Vagina (tissue), 2 donors: ENCODE data around the gene TMEM40.

ENCODE experiments used
- CTCF ChIP-seq, 3 experiments: fragments of 450-650 bp in 2 of 3; fragments of 200-600 bp in 1 of 3; sonication (generic) in 1 of 3; IDR thresholded peaks; one replicate each; pipeline ENCODE4 v1.5.1; 2017 to 2019; ENCODE audit warnings: antibody characterized with exemption in 3 of 3, mild to moderate bottlenecking in 2 of 3, moderate library complexity in 2 of 3
- POLR2A ChIP-seq, 2 donors: fragments of 450-650 bp; IDR thresholded peaks; one replicate each; pipeline ENCODE4 v1.6.1; 2017; ENCODE audit warnings: antibody characterized with exemption in 2 of 2, mild to moderate bottlenecking in 2 of 2, moderate library complexity in 2 of 2
- POLR2AphosphoS5 ChIP-seq, 2 donors: sonication (generic); formaldehyde crosslinking; IDR thresholded peaks; one replicate each; pipeline ENCODE4 v1.9.0; 2017; ENCODE audit warnings: antibody characterized with exemption in 2 of 2, mild to moderate bottlenecking in 2 of 2, low read depth in 1 of 2; ENCODE audit not compliant: insufficient read depth in 1 of 2

GRCh38 chr3:12752809-12753208, 6.2 kb downstream of the TMEM40 start:
- TF ChIP-seq POLR2A (IDR thresholded peaks at IDR 0.05) (no peak), CTCF (IDR thresholded peaks at IDR 0.05) (no peak), POLR2AphosphoS5 (IDR thresholded peaks at IDR 0.05; ENCODE audit: insufficient read depth in 1 of 2, low read depth in 1 of 2) (no peak)
